NCI-H748 treated with DMSO at 0.1 percent for 48 hours (cell line): ENCODE data around the gene THSD4.

Source experiments
- DNase-seq: peaks from one replicate; lab custom pipeline; 2025; lab: John Stamatoyannopoulos, UW

THSD4 gene

DNA sequence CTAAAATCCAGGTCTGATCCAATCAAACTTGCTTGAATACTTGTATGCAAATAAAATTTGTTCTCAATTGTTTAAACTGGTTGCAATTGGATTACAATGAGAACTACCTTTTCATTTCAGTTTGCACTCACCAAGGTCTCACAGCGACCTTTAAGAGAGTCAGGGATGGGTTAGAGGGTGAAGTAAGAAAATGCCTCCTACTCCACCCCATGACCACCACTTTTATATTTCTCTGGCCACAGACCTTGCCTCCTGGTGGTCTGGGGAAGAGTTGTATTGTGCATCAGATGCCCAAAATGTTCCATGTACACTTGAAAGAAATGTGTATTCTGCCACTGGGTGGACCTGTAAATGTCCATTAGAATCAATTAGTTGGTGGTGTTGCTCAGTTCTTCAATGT lies 16.4 kb upstream of the THSD4 start:
- DNase-seq: no peak

DNA sequence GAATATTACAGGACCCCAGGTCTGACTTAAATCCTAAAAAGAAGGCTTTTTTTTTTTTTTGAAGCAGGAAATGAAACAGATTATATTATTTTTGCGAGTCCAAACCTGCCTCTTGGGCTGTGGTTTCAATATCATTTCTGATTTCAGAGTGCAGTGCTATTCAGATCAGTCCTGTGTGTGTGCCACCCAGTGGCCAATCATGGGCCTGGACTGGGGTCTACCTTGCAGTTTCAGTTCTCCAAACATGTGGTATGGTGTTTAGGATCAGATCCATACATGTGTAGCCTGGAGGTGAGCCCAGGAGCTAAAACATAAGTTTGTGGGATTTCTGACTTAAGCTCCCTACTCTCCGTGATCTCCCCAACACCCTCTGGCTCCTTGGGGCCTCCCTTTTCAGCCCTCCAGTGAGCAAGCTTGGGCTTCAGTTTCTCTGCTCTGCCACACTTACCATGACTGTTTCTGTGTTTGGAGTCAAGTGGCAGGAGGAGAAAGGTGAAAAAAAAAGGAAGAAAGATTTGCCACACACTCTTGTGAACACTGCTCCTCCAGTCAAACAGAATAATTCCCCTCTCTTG lies 12.1 kb upstream of the THSD4 start:
- DNase-seq: no peak

DNA sequence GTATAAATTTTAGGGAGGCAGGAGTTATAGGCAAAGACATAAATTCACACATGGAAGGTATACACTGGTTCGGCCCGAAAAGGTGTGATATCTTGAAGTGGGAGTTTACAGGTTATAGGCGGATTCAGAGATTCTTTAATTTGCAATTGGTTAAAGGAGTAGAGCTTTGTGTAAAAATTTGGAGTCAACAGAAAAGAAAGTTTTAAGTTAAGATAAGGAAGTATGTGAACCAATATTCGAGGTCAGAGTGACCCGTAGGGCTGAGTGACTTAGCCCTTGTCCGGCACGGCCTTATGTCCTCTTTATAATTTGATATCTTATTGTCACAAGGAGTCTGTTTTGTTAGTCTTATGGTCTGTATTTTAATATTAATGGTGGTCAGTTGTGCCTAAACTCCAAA lies 10.6 kb upstream of the THSD4 start:
- no peak for DNase-seq

DNA sequence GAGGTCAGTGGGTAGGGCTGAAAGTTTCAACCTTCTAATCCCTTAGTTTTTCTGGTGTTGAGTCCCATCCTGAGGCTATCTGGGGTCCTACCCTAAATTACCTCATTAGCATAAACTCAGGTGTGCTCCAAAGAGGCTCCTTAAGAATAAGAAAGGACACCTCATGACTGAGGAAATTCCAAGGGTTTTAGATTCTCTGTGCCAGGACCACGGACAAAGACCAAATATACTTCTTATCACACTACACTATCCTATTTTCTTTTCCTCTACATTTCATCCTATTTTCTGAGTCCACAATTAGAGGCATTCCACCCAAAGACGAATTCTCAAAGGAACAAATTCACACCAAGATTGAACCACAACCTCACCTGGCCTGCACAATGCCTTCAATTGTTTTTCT lies 9.8 kb upstream of the THSD4 start:
- no peak for DNase-seq

DNA sequence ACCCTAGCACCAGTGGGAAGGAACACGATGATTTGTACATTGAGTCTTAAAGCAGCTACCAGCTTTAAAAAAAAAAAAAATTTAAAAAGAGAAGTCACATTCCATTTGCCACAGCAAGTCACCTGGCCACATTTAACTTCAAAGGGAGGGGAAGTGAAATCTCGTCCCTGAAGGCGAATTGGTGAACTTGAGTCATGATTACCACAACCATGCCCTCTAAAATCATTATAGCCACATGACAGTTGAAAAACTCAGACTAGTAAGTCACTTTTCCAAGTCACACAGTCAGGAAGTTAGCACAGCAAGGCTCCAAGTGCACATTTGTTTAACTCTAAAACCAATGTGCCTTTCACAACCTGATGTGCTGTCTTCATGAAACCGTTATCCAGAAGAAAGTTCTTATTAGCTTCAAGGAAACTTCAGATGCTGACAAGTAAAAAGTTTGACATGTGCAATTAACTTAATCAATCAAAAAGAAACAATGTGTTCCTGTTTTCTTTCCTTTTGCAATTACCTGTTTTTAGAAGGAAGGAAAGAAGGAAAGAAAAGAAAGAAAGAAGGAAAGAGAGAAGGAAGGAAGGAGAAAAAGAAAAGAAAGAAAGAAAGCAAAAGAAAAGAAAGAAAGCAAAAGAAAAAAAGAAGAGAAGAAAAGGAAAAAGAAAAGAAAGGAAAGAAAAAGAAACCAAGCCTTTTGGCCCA lies 8.3 kb upstream of the THSD4 start:
- no peak for DNase-seq

DNA sequence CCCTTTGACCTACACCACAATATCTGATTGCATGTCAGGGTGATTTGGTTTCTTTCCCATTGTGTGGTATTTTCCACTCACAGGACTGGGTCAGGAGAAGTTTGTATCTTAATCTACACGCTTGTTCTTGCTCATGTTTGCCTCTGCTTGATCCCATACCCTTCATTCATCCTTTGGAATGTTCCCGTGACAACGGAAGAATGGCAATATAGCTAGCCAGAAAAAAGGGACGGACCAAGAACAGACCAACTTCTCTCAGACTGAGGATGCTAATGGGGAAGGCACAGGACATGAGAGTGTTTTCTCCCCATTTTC lies 7.8 kb upstream of the THSD4 start:
- DNase-seq: no peak

DNA sequence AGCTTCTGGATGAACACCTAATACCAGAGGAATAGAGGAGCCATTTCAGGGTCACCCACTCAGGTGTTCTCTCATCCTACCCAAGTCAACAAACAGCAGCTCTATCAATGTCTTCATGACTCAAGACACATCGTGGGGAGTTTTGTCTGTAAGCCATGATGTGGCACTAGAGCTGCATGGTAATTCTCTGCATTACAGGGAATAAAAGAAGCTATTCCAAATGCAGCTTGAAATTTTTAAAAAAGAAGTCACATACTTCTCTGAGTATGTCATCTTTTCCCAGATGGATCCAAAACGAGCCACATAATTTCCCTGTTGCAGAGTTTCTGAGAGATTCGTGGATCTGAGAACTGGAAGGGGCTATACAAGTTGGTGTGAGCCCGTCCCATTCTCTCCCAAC lies 6.1 kb upstream of the THSD4 start:
- no peak for DNase-seq

DNA sequence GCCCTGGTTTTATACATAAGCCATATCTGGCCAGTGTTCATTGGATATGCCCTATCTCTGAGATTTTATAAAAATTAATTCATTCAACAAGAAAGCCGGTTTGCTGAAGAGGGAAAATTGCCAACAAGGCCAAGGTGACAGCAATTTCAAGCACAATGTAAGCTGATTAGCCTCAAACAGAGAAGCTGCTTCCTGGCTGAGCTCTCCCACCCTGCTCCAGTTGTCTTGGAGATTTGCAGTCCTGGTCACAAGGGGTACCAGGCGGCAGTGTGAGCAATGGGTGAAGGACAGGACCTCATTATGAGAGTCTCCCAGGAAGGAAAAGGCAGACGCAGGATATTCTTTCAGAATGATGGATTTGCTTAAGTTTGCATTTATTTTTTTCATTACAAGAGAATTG lies 5.4 kb upstream of the THSD4 start:
- DNase-seq: no peak

DNA sequence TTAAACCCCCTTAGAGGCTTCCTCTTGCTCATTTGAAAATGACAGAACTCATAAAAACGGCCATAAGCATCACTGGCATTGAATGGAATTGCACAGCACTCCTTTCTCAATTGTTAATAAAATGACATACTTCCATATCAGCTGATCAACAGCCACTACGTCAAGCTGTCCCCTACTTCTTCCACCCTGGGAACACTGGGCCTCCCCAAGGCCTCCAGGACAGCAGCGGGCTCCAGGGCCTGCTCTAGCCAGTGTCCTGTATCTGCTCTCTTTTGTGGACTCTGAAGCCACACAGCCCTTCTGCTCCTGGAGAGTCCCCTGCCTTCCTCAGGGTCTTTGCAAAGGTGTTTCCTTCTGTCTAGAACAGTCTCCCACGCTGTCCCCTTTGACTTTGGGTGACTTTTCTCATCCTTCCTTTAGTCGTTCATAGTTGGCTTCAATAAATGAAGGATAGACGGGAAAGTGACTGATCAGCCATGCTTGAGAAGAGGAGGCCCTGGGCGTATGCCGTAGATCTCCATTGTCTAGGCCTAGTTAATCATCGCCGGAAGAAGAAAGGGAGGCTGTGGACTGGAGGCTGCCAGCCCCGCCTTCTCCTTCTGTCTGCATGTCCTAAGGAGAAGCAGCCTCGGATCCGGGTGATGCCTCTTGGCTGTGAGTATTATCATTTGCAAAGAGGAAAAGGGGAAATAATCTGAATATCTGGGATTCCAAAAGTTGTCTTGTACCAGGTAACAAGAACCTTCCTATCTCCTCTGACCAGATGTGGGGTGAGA lies 4.7 kb upstream of the THSD4 start:
- no peak for DNase-seq

DNA sequence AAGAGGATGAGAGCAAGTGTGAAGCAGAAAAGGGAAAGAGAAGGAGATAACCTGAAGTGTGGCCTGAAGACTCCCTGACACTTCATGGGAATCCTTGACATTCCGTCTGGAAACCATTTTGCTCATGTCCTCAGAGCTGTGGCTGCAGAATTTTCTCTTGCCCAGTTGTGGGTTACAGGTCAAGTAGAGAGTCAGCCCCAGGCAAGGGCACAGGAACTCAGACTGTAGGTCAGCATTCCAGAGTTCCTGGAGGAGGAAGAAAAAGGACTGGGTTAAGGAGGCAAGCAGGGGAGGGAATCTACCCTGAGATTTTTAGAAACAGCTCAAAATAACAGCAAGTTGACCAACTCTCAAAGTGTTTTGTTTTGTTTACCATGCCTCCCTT lies 4.1 kb upstream of the THSD4 start:
- no peak for DNase-seq

DNA sequence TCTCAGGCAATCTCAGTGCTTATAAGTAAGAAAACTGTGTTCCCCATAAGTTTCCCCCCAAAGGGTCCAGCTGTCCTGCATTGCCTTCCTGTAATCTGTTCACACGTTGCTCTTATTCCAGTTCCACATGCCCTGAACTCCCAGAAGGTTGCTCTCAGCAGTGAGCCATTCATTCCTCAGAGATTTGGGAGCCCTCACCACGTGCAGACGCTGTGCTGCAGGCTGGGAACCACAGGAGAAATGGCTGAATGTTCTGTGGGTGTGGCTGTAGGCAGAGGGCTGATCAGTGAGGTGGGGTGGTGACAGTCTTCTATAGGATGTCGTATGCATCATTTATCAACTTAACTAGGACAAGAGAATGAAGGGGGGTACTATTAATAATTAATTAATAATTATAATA lies 3.3 kb upstream of the THSD4 start:
- no peak for DNase-seq

DNA sequence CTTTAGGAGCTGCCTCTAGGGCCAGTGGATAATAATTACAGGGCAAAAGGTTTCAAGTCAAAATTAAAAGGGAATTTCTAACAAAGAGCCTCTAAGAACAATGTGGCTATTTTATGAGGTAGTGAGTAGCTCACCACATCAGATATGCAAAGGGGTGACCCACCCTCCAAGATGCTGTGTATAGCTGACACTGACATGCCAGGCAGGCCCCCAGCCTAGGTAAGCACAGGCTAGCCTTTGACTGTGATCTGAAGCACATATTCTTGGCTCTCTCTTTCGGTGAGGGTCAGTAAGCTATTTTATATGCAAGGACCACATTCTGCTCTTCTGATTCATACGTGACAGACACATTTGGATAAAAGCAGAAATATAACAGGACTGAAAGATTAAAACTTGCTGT lies 2.8 kb upstream of the THSD4 start:
- DNase-seq: no peak

DNA sequence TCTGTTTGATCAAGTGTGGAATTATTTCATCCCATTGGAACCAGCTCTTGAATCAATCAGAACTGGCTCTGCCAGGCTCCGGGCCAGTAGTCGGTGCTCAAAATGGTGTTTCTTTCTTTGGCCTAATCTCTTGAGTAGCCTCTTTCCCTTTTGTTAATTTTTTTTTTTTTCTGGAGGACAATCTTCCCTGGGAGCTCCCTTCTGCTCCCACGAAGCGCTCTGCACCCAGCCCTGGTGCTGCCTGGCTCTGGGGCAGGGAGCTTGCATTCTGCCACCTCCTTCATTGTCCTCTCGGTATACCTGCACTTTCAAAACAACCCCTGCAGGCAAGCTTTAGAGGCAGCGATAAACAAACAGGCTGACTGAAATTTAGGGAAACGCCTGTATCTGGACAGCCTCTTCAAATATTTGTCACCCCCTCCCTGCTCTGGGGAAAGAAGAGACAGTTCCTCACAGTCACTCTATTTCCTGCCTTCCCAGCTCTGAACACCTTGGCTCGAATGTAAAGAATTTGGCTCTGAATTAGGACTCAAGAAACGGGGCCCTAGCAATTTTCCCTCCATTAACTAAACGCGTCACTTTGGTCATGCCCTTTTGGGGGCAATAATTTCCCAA lies 1.1 kb upstream of the THSD4 start:
- peak; percentile 43 for DNase-seq

DNA sequence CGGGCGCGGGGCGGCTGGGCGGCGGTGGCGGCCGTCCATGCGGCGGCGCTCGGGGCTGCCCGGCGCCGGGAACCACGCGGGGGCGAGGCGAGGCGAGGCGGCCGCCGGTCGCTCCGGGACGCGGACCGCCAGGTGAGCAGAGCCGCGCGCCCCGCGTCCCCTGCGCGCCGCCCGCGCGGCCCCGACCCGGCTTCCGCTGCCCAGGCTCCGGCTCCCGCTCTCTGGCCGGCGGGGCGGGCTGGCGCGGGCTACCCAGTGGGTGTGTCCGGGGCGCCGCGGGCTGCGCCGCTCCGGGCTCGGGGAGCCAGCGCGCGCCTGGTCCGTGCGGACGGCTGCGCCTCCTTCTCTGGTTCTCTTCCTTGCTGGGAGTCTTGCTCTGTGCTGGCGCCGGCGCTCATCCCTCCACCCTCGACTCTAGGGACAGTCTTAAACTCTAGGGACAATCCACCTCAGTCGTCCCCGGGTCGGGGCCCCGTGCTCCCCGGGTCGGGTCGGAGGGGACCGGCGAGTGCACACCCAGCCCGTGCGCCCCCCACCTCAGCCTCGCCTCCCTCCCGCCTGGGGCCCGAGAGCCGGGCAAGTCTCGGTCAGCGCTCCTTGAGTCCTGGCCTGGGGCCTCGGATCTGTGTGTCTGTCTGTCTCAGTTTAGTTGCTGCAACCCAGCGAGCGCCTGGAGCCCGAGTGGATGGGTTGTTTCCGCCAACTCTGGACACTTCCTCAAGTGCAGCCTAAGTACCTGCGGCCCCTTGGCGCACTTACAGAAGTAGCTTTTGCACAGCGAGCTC lies 488 bp downstream of the THSD4 start:
- no peak for DNase-seq

DNA sequence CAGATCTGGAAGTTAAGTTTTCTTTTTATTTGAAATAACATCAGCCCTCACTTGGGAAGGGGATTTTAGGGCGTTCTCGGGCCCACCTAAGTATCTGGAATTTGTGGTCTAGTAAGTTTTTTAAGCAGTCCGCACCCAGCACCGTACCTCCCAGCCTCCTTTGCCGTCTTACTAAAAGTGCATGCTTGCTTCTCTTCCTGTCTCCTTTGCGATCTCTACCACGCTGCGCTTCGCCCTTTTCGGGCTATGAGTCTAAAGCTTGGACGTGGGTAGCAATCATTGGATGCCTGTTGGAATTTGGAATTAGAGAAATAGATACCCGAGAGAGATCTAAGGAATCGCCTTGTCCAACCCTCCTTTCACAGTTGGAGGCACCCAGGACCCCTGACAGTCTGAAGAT lies 1.1 kb downstream of the THSD4 start:
- no peak for DNase-seq

DNA sequence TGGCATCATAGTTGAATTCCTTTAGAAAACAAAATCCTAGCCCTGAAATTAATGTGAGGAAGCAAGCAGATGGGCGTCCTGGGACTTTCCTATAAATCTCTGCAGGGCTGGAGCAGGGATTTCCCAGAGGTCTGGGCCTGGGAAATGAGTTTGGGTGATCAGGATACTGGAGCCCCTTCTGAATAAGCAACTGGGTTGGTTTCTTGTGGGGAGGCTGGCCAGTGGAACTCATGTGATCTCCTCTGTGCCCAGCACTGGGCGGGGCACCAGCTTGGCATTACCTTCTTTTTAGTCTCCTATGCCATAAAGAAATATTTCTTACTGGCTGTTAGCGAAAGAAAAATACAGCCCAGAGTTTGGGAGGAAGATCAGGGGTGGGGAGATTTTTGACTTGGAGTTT lies 1.7 kb downstream of the THSD4 start:
- DNase-seq: no peak

DNA sequence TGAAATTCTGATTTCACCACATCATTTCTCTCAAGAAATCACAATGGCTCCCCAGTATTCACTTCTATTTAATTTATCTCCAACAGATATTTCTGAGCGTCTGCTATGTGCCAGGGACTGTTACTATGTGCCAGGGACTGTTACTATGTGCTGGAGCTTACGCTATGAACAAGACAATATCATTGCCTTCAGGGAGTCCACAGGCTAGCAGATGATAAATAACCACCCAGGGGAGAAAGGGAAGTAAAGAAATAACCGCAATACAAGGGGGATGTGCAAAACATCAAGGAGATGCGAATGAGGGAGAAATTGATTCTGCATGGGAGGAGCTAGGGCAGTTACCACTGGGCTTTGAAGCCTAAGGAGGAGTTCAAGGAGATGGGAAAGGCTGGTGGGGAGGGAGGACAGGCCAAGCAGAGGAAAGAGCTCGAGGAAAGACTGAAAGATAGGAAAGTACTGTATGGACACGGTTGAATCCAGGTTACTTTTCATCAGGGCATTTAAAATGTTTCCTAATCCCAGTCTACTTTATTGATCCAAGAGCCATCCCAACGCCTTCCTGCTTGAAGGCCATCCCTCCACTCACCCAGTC lies 2.5 kb downstream of the THSD4 start:
- DNase-seq: no peak

DNA sequence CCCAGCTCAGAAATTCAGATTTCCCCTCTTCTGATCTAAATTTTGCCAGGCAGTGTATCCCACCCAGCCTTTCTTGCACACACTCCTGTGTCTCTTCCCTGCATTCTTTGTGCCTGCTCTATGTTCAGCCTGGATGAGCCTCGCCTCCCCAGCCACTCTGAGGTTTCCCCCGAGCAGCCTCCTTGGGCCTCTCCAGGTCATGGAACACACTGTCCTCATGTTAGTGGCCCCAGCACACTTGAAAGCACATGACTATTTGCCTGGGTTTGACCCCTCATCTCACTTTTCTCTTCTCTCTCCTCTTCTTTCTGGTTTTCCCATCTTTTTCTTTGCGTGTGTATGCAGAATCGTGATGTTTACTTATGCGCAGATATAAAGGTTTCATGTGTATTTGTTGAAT lies 3.1 kb downstream of the THSD4 start:
- DNase-seq: no peak

DNA sequence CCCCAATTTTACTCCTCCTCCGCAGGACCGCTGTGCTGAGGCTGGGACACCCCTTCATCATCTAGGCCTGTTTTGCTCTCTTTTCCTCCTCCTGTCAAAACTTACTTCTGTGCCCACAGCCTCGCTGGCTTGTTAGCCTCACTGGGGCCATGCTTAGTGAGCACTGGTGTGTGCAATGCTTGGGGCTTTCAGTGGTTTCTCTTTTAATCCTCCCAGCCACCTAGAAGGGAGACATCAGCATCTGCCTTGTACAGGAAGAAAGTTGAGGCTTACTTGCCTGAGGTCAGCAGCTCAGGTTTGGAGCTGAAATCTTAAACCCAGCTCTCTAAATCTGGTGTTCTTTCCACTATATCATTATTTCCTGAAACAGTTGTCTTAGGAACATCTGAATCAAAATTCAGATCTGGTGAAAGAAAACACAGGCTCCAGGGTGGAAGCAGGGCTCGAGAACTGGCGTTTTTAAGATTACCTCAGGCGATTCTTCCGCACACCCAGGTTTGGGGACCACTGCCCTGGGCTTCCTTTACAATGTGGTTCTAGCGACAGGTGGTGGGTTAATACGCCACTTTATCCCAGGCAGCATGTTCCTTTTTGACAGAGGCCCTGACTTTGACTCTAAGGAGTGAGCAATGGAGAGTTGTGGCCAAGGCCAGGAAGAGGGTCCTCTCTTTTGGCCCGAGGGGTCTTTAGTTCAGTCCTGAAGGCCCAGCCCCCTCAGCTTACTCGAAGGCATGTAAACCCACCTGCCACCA lies 3.8 kb downstream of the THSD4 start:
- no peak for DNase-seq

DNA sequence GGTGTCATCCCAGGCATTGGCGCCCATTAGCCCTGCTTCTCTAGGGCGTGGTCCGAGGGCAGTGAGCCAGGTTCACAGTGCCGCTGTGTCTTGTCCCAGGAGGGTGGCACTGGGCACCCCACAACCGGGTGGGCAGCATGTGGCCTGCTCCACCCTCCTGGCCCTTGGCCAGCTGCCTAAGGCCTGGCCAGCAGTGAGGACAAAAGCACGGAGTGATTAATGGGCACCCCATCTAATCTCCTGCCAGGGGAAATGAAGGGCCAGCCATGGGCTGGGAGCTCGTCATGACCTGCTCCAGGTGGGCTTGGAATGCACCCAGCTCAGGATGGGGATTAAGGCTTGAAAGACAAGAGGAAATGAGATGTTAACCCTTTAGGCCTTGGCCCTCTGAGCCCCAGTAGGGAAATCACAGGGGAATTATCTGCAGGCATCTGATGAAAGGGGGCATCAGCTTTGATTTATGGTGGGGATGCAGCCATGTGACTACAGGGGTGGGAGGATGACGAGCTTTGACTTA lies 5.2 kb downstream of the THSD4 start:
- DNase-seq: no peak

DNA sequence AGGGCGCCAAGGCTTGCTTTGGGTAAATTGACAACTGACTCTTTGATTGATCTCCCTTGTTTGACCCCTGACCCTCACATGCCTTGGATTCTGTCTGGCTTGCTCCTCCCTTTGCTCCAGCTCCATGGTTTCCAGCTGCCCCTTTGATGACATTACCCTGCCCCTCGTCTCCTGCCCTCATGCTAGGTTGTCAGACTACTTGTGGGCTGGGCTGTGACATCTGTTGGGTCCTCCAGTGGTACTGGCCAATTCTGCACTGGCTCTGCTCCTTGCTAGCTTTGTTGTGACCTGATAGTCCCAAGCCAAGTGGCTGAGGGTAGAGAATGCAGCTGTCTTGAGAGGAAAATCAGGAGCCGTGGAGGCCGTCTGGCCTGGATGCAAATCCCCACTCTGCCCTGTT lies 6.2 kb downstream of the THSD4 start:
- no peak for DNase-seq
